GM19328 (cell line): ENCODE measurements around the gene KIAA1549.

Source experiments
- ATAC-seq: cut with Tn5 transposase; IDR thresholded peaks from one replicate; pipeline ENCODE4 v1.9.1; 2021; ENCODE audit warnings: mild to moderate bottlenecking, moderate library complexity; ENCODE audit not compliant: unreplicated experiment

KIAA1549 gene

GRCh38 chr7:138886501-138886917 is 94.7 kb downstream of the KIAA1549 start:
- peak; percentile 89 for ATAC-seq

- ATAC-seq: no peak
Measured at GRCh38 chr7:138885383-138886147, 95.6 kb downstream of the KIAA1549 start.

GRCh38 chr7:138882249-138882648 is 98.9 kb downstream of the KIAA1549 start:
- no peak for ATAC-seq

- ATAC-seq: no peak
Measured at GRCh38 chr7:138881579-138882188, 99.5 kb downstream of the KIAA1549 start.

GRCh38 chr7:138880881-138881578 is 100.2 kb downstream of the KIAA1549 start:
- no peak for ATAC-seq

GRCh38 chr7:138879356-138879755 is 101.8 kb downstream of the KIAA1549 start:
- no peak for ATAC-seq

GRCh38 chr7:138878856-138879255 is 102.3 kb downstream of the KIAA1549 start:
- ATAC-seq: no peak

- no peak for ATAC-seq
Measured at GRCh38 chr7:138878051-138878450, 103.1 kb downstream of the KIAA1549 start.

- ATAC-seq: no peak
Measured at GRCh38 chr7:138876326-138876725, 104.9 kb downstream of the KIAA1549 start.

- ATAC-seq: no peak
Measured at GRCh38 chr7:138875794-138876193, 105.4 kb downstream of the KIAA1549 start.

- ATAC-seq: no peak
Measured at GRCh38 chr7:138873220-138873892, 107.8 kb downstream of the KIAA1549 start.

GRCh38 chr7:138872576-138872975 is 108.6 kb downstream of the KIAA1549 start:
- ATAC-seq: no peak

GRCh38 chr7:138871814-138872090 is 109.4 kb downstream of the KIAA1549 start:
- ATAC-seq: no peak

GRCh38 chr7:138871065-138871813 is 110.0 kb downstream of the KIAA1549 start:
- no peak for ATAC-seq

- no peak for ATAC-seq
Measured at GRCh38 chr7:138869353-138869752, 111.8 kb downstream of the KIAA1549 start.

- ATAC-seq: no peak
Measured at GRCh38 chr7:138868711-138869110, 112.5 kb downstream of the KIAA1549 start.

- ATAC-seq: no peak
Measured at GRCh38 chr7:138867744-138868143, 113.4 kb downstream of the KIAA1549 start.

- no peak for ATAC-seq
Measured at GRCh38 chr7:138866353-138866752, 114.8 kb downstream of the KIAA1549 start.

- ATAC-seq: no peak
Measured at GRCh38 chr7:138865843-138866242, 115.3 kb downstream of the KIAA1549 start.

GRCh38 chr7:138864667-138865066 is 116.5 kb downstream of the KIAA1549 start:
- no peak for ATAC-seq

GRCh38 chr7:138863931-138864330 is 117.3 kb downstream of the KIAA1549 start:
- ATAC-seq: no peak
